NCI-H774 (cell line): ENCODE results near the gene NCK2.

Experiments used
- DNase-seq: peaks from one replicate; lab custom pipeline; 2025; lab: John Stamatoyannopoulos, UW

The NCK2 gene

DNA sequence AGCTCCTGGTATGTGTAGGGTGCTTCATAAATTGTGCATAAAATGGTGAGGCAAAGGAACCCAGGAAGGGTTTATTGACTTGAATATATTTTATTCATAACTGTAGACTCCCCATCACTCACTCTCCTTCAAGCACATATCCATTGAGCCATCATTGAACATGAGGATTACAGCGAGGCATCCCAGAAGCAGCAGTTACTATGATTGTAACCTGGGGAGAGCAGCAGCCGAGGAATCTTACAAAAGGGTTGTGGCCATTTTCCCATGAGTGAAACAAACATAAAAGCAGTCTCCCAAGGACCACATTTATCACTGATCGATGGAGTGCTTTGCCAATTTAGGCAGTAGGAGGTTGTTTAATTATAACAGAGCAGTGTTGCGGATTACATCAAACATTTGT, 183.4 kb downstream of the NCK2 start:
- DNase-seq: no peak

DNA sequence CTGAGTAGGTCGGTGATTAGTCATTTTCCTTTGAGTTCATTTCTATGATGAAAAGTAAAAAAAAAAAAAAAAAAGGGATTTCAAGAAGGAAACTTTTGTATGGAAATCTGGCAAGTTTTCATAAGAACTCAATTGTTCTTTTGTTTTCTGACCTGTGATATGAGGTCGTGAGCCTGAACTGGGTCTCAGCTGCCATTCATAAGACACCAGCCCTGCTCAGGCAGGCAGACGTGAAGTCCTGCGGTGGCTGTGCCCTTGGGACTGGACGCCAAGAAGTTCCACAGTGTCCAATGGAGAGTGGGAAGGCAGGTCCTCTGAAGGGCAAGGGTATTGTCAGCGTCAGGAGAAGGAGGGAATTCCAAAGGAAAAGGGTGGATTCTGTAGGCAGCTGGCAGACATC, 183.9 kb downstream of the NCK2 start:
- DNase-seq: no peak

DNA sequence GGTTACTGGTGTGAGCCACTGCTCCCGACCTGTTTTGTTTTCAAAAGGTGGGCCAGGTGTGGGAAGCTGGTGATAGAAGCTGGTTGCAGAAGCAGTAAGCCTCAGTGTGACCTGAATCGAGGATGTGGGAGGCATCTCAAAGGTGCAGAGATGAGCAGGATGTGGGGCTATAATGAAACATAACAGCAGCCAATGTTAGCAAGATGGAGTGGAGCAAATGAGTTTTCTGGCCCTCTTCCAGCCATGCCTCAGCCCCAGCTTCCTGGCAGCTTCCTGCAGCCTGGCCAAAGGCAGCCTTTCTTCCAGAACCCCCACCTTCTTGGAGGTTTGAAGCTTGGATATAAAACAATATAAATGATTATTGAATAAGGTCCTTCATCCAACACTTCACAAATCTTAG, 184.8 kb downstream of the NCK2 start:
- no peak for DNase-seq

DNA sequence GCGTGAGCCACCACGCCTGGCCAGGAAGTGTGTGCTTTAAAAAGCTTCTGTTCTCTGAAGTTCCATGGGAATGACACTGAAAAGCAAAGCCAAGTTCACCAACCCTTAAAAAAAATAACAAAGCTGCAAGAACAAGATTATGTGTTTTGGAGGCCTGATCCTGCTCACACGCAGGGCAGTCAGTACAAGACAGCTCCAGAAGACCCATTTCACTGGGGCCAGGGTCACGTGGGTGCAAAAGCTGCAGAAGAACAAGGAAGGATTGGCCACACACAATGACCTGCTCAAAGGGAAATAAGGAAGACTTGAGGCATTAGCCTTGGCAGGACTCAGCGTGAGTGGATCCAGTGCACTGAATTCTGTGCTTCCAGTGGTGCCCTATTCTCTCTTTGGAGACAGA, 187.9 kb downstream of the NCK2 start:
- no peak for DNase-seq

DNA sequence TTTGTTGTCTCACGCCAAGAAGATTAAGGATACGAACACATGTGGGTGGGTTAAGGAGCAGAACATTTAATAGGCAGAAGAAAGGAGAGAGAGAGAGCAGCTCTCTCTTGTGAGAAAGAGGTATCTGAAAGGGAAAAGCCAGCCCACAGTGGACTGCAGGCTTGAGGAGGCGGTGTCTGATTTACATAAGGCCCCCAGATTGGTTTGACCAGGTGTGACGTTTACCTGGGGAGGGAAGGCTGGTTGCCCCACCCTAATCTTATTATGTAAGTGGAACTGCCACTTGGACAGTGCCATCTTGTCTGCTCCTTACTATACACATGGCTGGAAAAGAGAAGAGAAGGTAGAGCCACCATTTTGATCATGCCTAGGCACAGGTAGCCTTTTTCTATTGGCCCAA, 189.2 kb downstream of the NCK2 start:
- DNase-seq: no peak

DNA sequence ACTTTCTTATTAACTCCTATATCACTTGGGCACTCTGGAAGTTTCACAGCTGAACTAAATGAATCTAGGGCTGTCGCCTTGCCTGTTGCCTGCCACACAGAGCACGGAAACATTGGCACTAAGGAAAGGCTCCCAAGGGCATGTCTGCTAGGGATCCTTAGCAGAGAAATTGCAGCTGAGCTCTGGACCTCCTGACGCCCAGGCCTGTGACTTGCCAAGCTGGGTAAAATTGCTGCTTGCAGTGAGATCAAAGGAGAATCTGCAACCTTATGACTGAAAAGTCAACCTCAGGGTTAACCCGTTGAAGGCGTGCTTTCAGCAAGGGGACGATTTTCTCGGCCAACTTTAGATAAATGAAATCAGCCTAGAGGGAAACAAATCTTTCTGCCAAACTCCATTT, 189.8 kb downstream of the NCK2 start:
- no peak for DNase-seq

DNA sequence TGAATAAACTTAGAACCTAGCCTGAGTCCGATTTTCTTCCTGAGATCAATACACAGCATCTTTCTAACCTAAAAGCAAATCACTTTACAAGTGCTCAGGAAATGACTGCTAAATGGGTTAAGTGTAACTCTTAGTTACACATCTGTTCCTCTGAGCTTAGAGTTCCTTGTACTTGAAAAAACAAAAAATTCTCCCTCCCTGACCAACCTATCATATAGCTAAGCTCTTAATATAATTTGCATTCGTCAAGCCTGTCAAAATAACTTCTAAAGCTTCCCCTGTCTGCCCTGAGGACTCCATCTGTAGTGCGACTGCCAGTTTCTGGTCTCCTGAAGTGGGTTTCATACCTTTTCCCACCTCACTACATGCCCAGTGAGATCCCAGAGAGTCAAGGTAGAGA, 190.4 kb downstream of the NCK2 start:
- DNase-seq: no peak

DNA sequence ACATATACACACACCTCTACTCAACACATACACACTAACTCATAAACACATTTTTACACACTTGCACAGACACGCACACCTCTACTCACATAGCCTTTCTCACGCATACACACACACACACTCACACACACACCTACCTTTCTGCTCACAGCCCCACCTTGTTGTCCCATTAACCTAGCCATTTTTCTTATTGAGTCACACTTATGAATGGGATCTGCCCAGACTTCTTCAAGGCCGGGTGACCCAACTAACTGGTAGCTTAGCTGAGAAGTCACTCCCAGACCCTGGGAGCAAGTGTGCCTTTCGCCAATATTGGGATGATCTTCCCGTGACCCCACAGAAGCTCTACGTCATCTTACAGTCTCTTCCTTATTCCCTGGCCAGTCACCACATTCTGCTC, 192.2 kb downstream of the NCK2 start:
- DNase-seq: no peak

DNA sequence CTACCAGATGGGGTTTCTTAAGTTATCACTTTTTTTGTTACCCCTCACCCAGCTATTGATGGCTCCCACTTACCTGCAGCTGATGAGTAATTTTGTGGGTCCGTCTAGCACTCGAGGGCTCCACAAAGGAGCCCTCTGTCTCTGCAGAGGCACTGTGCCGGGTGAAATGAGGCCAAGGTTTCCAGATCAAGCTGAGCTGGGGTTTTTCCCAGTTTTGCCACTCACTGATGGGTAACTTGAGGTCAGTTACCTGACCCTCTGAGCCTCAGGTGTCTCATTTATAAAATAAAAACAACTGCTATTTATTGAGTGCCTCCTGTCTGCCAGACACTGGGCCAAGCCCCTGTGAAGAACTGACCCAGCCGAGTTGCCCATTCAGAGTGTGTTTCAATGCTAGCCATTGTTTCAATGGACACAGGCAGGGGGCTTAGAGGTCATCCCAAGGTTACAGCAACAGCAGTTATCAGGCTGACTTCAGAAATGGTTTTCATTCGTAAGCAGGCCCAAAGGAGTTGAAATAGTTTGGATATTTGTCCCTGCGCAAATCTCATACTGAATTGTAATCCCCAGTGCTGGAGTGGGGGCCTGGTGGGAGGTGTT, 192.9 kb downstream of the NCK2 start:
- no peak for DNase-seq
